ENCODE measurements around the gene KCTD3. TPM values are rescaled to one million over a fixed set of nuclear protein-coding genes. Genes with fewer than 3 reads are reported as not detected.
A peak's percentile ranks its signal among the peaks of the same experiment; 100 is the strongest.

Gene KCTD3
- total and polyA plus RNA-seq, 2 donors (not counting 1 experiment from before 2014, with no cell fraction given), result 2.3 to 3.0 TPM

DNA sequence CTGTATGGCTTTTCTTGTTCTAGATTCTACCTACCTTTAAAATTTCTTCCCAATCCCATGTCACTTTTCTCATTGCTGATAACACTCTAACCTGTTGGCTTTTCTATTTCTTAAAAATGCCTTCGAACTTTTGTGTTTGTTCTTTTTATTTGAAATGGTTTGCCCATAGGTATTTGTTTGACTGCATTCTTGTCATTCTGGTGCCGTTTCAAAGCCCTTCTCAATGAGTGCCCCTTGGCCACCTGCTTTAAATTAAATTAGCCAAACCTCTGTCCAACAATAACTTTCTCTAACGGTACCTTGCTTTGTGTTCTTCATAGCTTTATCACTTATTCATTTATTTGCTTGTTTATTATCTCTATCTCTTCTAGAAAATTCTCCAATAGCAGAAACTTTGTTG, 38.9 kb downstream of the KCTD3 start:
- H3K9ac ChIP-seq (ENCODE audit: low read length), result no peak overlapping the region
- no peaks in the 10 kb centered on the region for H3K79me2 ChIP-seq (ENCODE audit: control insufficient read depth, insufficient read depth, low read length)
- Mint-ChIP-seq H3K27ac (no peak overlapping the region), H3K4me1 (no peaks in the 10 kb centered on the region), H3K4me3 (no peak overlapping the region), H3K9me3 (ENCODE audit: insufficient read depth) (no peaks in the 10 kb centered on the region), H3K27me3 (no peaks in the 10 kb centered on the region)
- intact Hi-C loops (cut with micrococcal nuclease), result no loop called here
- peaks cover 0 to 3% of the 10 kb centered on the region in 2 experiments for H3K36me3 ChIP-seq (replicated peaks in 1 of 2; ENCODE audit: control extremely low read depth in 1 of 2, control insufficient read depth in 1 of 2, extremely low read depth in 1 of 2, insufficient read depth in 2 of 2, low read length in 1 of 2)
- TF ChIP-seq, protein P1, sequence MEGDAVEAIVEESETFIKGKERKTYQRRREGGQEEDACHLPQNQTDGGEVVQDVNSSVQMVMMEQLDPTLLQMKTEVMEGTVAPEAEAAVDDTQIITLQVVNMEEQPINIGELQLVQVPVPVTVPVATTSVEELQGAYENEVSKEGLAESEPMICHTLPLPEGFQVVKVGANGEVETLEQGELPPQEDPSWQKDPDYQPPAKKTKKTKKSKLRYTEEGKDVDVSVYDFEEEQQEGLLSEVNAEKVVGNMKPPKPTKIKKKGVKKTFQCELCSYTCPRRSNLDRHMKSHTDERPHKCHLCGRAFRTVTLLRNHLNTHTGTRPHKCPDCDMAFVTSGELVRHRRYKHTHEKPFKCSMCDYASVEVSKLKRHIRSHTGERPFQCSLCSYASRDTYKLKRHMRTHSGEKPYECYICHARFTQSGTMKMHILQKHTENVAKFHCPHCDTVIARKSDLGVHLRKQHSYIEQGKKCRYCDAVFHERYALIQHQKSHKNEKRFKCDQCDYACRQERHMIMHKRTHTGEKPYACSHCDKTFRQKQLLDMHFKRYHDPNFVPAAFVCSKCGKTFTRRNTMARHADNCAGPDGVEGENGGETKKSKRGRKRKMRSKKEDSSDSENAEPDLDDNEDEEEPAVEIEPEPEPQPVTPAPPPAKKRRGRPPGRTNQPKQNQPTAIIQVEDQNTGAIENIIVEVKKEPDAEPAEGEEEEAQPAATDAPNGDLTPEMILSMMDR (IDR thresholded peaks at IDR 0.05), result no peak
- no peak for TF ChIP-seq EZH2 (IDR thresholded peaks at IDR 0.05; ENCODE audit: borderline replicate concordance, insufficient read depth, low read depth, low read length, poor library complexity, severe bottlenecking)
- DNase-seq (no peak), ATAC-seq (ENCODE audit: low read depth) (no peak)
- no peaks in the 10 kb centered on the region for H4K20me1 ChIP-seq (ENCODE audit: control insufficient read depth, insufficient read depth, low read length, poor library complexity, severe bottlenecking)
- ChIA-PET POLR2A (no interaction called here), CTCF (no interaction called here)
- H3K4me1 ChIP-seq (ENCODE audit: control insufficient read depth in 2 of 2, insufficient read depth in 2 of 2, low read length in 2 of 2), result no peaks in the 10 kb centered on the region
- H2AFZ ChIP-seq (ENCODE audit: insufficient read depth, low read depth, low read length, poor library complexity, severe bottlenecking), result no peak overlapping the region
- no peak overlapping the region for H3K4me3 ChIP-seq (ENCODE audit: control extremely low read depth in 1 of 5, extremely low read depth in 1 of 5, insufficient read depth in 1 of 5, low read depth in 2 of 5, low read length in 4 of 5)
- WGBS (ENCODE audit: insufficient coverage), result 100% methylated on average over 1 of the region's 3 CpGs
- no peak overlapping the region for H3K4me2 ChIP-seq (replicated peaks; ENCODE audit: low read depth, low read length, poor library complexity, severe bottlenecking)
- no peaks in the 10 kb centered on the region for H3K9me3 ChIP-seq (ENCODE audit: control extremely low read depth in 1 of 3, control insufficient read depth in 2 of 3, insufficient read depth in 1 of 3, low read length in 2 of 3)
- no peaks in the 10 kb centered on the region for H3K27me3 ChIP-seq (replicated peaks in 1 of 4; ENCODE audit: control extremely low read depth in 1 of 4, control insufficient read depth in 3 of 4, insufficient read depth in 4 of 4, low read length in 3 of 4)
- no peak overlapping the region for H3K27ac ChIP-seq (ENCODE audit: low read length in 2 of 2)

DNA sequence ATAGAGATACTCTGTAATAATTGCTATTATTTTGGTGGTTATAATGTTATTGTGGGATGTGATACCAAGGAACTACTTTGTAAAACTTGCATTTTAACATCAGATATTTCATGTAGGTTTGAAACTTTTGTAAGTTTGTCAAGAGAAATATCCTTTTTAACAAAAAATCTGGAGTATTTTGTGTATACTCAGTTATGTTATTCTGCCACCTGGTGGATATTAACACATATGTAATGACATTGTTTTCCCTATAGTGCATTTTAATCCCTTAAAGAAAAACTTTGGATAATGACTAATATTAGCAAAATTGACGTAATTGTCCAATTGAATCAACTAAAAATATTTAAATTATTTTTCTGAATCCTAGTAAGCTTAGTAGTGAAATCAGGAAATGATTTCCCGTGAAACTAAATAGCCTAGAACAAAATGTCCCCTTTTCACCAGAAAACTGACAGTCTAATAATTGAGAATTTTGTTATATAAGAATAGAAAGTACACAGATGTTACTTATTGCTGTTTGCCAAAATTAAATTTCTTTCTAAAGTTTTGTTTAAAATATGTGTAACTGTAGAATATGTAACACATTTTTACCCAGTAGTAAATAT, 39.6 kb downstream of the KCTD3 start:
- no peak overlapping the region for H3K4me3 ChIP-seq (ENCODE audit: control extremely low read depth in 1 of 5, extremely low read depth in 1 of 5, insufficient read depth in 1 of 5, low read depth in 2 of 5, low read length in 4 of 5)
- no peaks in the 10 kb centered on the region for H3K4me1 ChIP-seq (ENCODE audit: control insufficient read depth in 2 of 2, insufficient read depth in 2 of 2, low read length in 2 of 2)
- no peaks in the 10 kb centered on the region for H3K9me3 ChIP-seq (ENCODE audit: control extremely low read depth in 1 of 3, control insufficient read depth in 2 of 3, insufficient read depth in 1 of 3, low read length in 2 of 3)
- intact Hi-C loops (cut with micrococcal nuclease), result no loop called here
- H2AFZ ChIP-seq (ENCODE audit: insufficient read depth, low read depth, low read length, poor library complexity, severe bottlenecking), result no peak overlapping the region
- no peaks in the 10 kb centered on the region for H3K27me3 ChIP-seq (replicated peaks in 1 of 4; ENCODE audit: control extremely low read depth in 1 of 4, control insufficient read depth in 3 of 4, insufficient read depth in 4 of 4, low read length in 3 of 4)
- no peak overlapping the region for H3K27ac ChIP-seq (ENCODE audit: low read length in 2 of 2)
- H3K4me3 Mint-ChIP-seq, result no peak overlapping the region
- ChIA-PET POLR2A (no interaction called here), CTCF (no interaction called here)
- no peaks in the 10 kb centered on the region for H3K4me1 Mint-ChIP-seq
- DNase-seq (no peak), ATAC-seq (ENCODE audit: low read depth) (no peak)
- H3K27me3 Mint-ChIP-seq, result no peaks in the 10 kb centered on the region
- no peaks in the 10 kb centered on the region for H3K79me2 ChIP-seq (ENCODE audit: control insufficient read depth, insufficient read depth, low read length)
- no peak overlapping the region for H3K4me2 ChIP-seq (replicated peaks; ENCODE audit: low read depth, low read length, poor library complexity, severe bottlenecking)
- H3K27ac Mint-ChIP-seq, result no peak overlapping the region
- no peak overlapping the region for H3K9ac ChIP-seq (ENCODE audit: low read length)
- H4K20me1 ChIP-seq (ENCODE audit: control insufficient read depth, insufficient read depth, low read length, poor library complexity, severe bottlenecking), result no peaks in the 10 kb centered on the region
- no CpG with 5 or more reads among the region's 2 CpGs for WGBS (ENCODE audit: insufficient coverage)
- H3K36me3 ChIP-seq (replicated peaks in 1 of 2; ENCODE audit: control extremely low read depth in 1 of 2, control insufficient read depth in 1 of 2, extremely low read depth in 1 of 2, insufficient read depth in 2 of 2, low read length in 1 of 2), result peaks cover 0 to 3% of the 10 kb centered on the region in 2 experiments
- H3K9me3 Mint-ChIP-seq (ENCODE audit: insufficient read depth), result no peaks in the 10 kb centered on the region
- TF ChIP-seq EZH2 (IDR thresholded peaks at IDR 0.05; ENCODE audit: borderline replicate concordance, insufficient read depth, low read depth, low read length, poor library complexity, severe bottlenecking), result no peak
- TF ChIP-seq, protein P1 (IDR thresholded peaks at IDR 0.05), result peak; percentile 30
